Fibroblast of skin of abdomen (primary cell): ENCODE results near the gene RAB24.

Experiments used
- DNase-seq: peaks from one replicate; pipeline ENCODE4 v3.0.0-alpha.2; 2013

Gene RAB24

GRCh38 chr5:177332896-177333260, 29.4 kb upstream of the RAB24 start:
- no peak for DNase-seq

GRCh38 chr5:177332031-177332895, 28.7 kb upstream of the RAB24 start:
- no peak for DNase-seq

GRCh38 chr5:177330991-177331842, 27.7 kb upstream of the RAB24 start:
- DNase-seq: no peak

GRCh38 chr5:177329883-177330282, 26.4 kb upstream of the RAB24 start:
- no peak for DNase-seq

DNA sequence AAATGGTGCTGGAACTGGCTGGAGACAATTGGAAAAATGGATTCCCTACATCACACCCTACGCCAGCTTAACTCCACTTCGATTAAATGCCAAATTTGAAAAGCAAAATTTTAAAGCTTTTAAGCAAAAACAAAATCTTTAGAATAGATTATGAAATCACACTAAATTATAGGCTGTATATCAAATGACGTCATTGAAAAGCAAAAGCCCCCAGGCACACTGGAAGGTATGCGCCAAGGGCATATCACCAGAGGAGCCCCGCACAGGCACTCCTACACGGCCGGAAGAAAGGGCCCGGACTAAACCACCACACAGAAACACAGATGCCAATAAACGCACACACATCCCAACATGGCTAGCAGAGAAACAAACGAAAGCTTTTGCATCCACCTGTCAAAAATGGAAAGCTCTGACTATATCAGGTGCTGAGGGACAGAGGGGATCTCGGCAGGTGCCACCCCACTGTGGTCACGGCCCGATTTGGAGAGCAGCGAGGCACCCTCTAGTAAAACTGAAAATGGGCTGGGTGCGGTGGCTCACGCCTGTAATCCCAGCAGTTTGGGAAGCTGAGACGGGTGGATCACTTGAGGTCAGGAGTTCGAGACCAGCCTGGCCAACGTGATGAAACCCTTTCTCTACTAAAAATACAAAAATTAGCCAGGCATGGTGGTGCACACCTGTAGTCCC, 25.2 kb upstream of the RAB24 start:
- DNase-seq: no peak

DNA sequence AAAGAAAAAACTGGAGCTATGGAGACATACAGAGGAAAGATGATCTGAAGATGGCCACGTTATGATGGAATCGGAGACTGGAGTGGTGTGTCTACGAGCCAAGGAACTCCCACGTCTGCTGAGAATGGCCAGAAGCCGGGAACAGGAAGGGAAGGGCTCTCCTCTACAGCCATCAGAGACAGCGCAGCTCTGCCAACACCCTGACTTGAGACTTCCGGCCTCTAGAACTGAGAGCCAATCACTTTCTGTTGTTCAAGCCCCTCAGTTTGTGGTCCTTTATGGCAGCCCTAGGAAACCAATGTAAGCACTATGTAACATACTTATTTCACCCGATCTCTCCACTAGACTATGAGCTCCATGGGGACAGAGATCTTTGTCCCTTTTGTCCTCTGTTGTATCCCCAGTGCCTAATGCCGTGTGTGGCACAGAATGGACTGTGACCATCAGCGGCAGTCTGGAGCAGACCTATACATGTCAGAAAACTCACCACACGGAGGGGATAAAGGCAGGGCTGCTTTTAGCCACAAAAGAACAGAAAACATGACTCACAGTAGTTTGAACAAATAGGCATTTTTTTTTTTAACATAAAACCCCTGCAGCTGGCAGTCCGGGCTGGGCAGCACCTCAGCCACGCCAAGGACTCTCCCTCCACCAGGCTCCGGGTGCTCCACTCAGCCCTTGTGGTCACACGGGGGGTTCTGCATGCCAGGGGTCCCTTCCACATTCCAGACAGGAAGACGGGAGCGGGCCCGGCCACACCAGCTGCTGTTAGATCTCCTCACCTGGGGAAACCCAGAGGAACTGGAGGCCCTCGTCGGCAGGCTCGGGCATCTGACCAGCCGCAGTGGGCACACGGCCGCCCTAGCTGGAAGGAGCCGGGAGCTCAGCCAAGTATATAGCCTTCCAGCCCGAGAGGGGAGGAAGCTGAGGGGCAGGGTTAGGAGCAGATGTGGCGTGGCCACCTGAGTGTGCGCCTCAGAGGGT, 24.3 kb upstream of the RAB24 start:
- DNase-seq: no peak

DNA sequence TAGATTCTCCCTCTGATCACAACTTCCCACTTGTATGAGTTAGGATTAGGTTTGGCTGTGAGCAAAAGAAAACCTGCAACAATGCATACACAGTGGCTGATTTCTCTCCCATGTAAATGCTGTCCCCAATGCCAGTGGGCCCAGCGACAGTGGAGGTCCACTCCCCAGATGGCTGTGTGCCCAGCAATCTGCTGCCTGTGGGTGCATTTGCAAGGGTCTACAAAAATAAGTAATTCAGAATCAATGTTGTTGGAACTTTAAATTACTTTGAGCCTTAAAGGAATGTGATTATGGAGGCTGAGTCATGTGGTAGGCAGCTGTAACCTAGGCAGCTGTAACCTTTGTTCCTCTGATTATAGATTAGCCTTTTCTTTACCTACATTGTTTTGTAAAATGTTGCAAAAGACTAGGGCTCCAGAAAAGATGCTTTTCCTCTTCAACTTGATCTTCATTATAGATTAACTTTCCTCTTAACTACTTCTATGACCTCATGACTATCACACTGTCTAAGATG, 22.4 kb upstream of the RAB24 start:
- no peak for DNase-seq

DNA sequence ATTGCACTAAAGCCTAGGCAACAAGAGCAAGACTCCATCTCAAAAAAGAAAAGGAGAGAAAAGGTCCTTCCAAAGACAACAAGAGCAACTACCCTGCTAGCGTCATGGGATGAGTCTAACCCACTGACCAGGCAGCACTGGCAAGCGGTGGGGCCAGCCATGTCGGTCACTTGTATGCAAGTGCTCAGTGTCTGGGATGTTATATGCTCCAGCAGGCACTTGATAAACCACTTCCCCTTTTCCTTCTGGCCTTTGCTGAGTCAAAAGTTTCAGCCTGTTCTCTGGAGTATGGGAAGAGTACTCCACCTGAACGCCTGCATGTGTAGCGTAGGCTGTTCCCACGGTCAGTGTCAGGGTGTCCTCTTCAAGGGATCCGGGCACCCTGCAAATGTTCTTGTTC, 17.4 kb upstream of the RAB24 start:
- no peak for DNase-seq

- no peak for DNase-seq
Observed at GRCh38 chr5:177319913-177320588, 16.5 kb upstream of the RAB24 start.

GRCh38 chr5:177317959-177318377, 14.4 kb upstream of the RAB24 start:
- DNase-seq: peak; percentile 66

- no peak for DNase-seq
Observed at GRCh38 chr5:177316005-177316404, 12.5 kb upstream of the RAB24 start.

- no peak for DNase-seq
Observed at GRCh38 chr5:177315411-177315810, 11.9 kb upstream of the RAB24 start.

GRCh38 chr5:177314376-177315342, 11.1 kb upstream of the RAB24 start:
- no peak for DNase-seq

DNA sequence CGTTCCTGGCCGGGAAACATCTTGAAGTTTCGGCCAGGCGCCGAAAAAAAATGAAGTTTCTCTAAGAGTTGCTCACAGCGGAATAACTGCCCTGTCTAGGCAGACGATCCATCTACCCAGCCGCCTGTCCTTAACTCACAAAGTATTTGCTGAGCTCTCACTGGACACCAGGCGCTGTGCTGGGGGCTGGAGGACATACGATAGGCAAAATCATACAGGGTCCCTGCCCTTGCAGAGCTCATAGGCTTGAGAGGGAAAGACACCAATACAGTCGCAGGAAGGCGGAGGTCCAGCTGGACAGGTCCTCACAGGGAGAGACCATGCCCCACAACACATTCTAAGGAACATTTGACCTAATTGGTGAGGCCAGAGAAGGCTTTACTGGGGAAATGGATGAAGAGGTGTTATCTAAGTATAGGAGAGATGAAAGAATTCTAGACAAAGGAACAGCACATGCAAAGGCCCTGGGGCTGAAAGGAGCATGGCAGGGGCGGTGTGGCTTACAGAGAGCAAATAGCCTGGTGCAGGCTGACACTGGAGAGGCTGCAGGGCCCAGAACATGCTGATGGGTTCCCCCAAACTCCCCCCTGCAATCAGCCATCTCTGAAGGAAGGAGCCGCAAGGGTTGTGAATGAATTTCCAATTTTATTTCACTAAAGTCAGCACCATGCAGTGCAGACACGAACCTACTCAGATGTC, 10.2 kb upstream of the RAB24 start:
- no peak for DNase-seq

- no peak for DNase-seq
Observed at GRCh38 chr5:177312649-177313181, 9.2 kb upstream of the RAB24 start.

DNA sequence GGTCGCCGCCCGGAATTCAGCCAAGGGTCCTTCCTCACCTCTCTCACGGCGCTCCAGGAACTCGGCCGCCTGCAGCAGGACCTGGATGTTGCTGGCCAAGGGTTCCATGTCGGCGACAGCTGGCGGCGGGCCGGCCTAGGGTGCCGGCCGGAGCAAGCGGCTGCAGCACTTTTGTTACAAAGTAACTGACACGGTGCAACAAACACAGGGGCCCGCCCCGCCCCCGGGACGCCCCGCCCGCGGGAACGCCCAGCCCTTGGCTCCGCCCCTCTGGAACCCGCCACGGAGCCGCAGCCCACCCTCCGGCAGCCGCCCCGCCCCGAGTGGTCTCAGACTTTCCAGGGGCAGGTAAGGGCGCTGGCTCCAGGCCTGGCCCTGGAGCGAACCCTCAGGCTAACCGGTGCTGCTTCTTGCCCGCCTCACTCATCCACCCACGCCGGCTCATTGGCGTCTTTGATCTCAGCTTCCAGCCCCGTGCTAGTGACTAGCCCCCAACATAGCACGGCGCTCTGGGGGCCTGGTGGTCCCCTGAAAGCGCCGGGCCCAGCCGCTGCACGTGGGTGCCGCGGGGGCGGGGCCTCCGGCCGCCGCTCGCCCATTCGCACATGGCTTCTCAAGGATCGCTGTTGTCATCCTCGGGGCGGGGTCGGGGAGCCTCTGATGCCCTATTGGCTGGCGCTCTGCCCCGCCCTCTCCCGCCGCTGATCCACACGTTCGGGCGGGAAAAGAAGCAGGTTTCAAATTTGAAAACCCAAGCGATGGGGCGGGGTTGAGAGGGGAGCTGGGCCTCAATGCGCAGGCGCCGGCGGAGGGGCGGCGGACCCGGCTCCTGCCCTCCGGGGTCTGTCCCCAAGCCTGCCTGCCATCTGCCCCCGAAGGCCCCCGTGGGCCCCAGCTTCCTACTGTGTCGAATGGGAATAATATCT, 8.5 kb upstream of the RAB24 start, which contains the start of gene MXD3:
TSS of gene MXD3 (minus strand) at position 176 of the 926 bp plus-strand sequence. CDS start at position 108, 68 bp downstream.
- DNase-seq: peak; percentile 96

DNA sequence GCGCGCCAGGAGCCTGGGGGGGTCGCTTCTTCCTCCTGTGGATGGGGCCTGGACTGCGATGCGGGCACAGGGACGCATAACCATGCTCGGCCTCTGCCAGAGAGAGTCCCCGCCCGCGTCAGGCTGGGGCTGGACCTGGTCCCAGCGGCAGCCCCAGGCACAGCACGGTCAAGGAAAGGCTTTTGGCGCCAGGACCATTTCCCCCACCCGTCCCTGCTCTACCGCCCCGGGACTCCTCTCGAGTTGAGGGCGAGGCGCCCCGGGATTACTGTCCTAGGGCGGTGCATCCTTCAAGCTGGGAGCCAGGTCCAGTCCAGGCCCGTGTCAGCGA, 7.8 kb upstream of the RAB24 start:
- DNase-seq: no peak
